ENCODE measurements around the gene MEGF6.

Gene MEGF6

GRCh38 chr1:3552751-3553150 lies 58.6 kb downstream of the MEGF6 start:
- H3K4me1 ChIP-seq (ENCODE audit: insufficient read depth, low read length): peaks cover 4% of the 10 kb centered on the region; the same call in 1 of the 2 replicates
- H3K36me3 ChIP-seq (ENCODE audit: insufficient read depth, low read length): no peaks in the 10 kb centered on the region
- no peaks in the 10 kb centered on the region for H3K9me3 ChIP-seq (ENCODE audit: control insufficient read depth, insufficient read depth, low read length)
- no peak overlapping the region for H3K9ac ChIP-seq (ENCODE audit: low read depth, low read length)

- H3K9ac ChIP-seq (ENCODE audit: low read depth, low read length): no peak overlapping the region
- no peaks in the 10 kb centered on the region for H3K9me3 ChIP-seq (ENCODE audit: control insufficient read depth, insufficient read depth, low read length)
- H3K4me1 ChIP-seq (ENCODE audit: insufficient read depth, low read length): peaks cover 6% of the 10 kb centered on the region; the same call in 1 of the 2 replicates
- H3K36me3 ChIP-seq (ENCODE audit: insufficient read depth, low read length): no peaks in the 10 kb centered on the region
These were observed 59.1 kb downstream of the MEGF6 start for GRCh38 chr1:3552176-3552575.

- Histone ChIP-seq H3K36me3 (ENCODE audit: insufficient read depth, low read length) (no peaks in the 10 kb centered on the region), H3K4me1 (ENCODE audit: insufficient read depth, low read length) (peaks cover 6% of the 10 kb centered on the region; the same call in 1 of the 2 replicates), H3K9me3 (ENCODE audit: control insufficient read depth, insufficient read depth, low read length) (no peaks in the 10 kb centered on the region), H3K9ac (ENCODE audit: low read depth, low read length) (no peak overlapping the region)
These were observed 59.6 kb downstream of the MEGF6 start for GRCh38 chr1:3551711-3552110.

GRCh38 chr1:3551290-3551678 lies 60.0 kb downstream of the MEGF6 start:
- H3K9ac ChIP-seq (ENCODE audit: low read depth, low read length): no peak overlapping the region
- no peaks in the 10 kb centered on the region for H3K36me3 ChIP-seq (ENCODE audit: insufficient read depth, low read length)
- peaks cover 6% of the 10 kb centered on the region; the same call in 1 of the 2 replicates for H3K4me1 ChIP-seq (ENCODE audit: insufficient read depth, low read length)
- no peaks in the 10 kb centered on the region for H3K9me3 ChIP-seq (ENCODE audit: control insufficient read depth, insufficient read depth, low read length)

GRCh38 chr1:3550511-3551289 lies 60.6 kb downstream of the MEGF6 start:
- Histone ChIP-seq H3K36me3 (ENCODE audit: insufficient read depth, low read length) (no peaks in the 10 kb centered on the region), H3K9me3 (ENCODE audit: control insufficient read depth, insufficient read depth, low read length) (no peaks in the 10 kb centered on the region), H3K9ac (ENCODE audit: low read depth, low read length) (no peak overlapping the region), H3K4me1 (ENCODE audit: insufficient read depth, low read length) (peaks cover 6% of the 10 kb centered on the region; the same call in 1 of the 2 replicates)

- Histone ChIP-seq H3K36me3 (ENCODE audit: insufficient read depth, low read length) (no peaks in the 10 kb centered on the region), H3K4me1 (ENCODE audit: insufficient read depth, low read length) (peaks cover 6% of the 10 kb centered on the region; the same call in 1 of the 2 replicates), H3K9me3 (ENCODE audit: control insufficient read depth, insufficient read depth, low read length) (no peaks in the 10 kb centered on the region), H3K9ac (ENCODE audit: low read depth, low read length) (no peak overlapping the region)
These were observed 62.4 kb downstream of the MEGF6 start for GRCh38 chr1:3548895-3549294.

GRCh38 chr1:3548156-3548893 lies 63.0 kb downstream of the MEGF6 start:
- Histone ChIP-seq H3K36me3 (ENCODE audit: insufficient read depth, low read length) (no peaks in the 10 kb centered on the region), H3K9me3 (ENCODE audit: control insufficient read depth, insufficient read depth, low read length) (no peaks in the 10 kb centered on the region), H3K4me1 (ENCODE audit: insufficient read depth, low read length) (peaks cover 6% of the 10 kb centered on the region; the same call in 1 of the 2 replicates), H3K9ac (ENCODE audit: low read depth, low read length) (no peak overlapping the region)

GRCh38 chr1:3547055-3548005 lies 64.0 kb downstream of the MEGF6 start:
- Histone ChIP-seq H3K4me1 (ENCODE audit: insufficient read depth, low read length) (peaks cover 13% of the 10 kb centered on the region; the same call in 1 of the 2 replicates), H3K9ac (ENCODE audit: low read depth, low read length) (no peak overlapping the region), H3K9me3 (ENCODE audit: control insufficient read depth, insufficient read depth, low read length) (no peaks in the 10 kb centered on the region), H3K36me3 (ENCODE audit: insufficient read depth, low read length) (no peaks in the 10 kb centered on the region)

GRCh38 chr1:3546048-3546384 lies 65.3 kb downstream of the MEGF6 start:
- no peaks in the 10 kb centered on the region for H3K9me3 ChIP-seq (ENCODE audit: control insufficient read depth, insufficient read depth, low read length)
- peaks cover 13% of the 10 kb centered on the region; the same call in 1 of the 2 replicates for H3K4me1 ChIP-seq (ENCODE audit: insufficient read depth, low read length)
- no peak overlapping the region for H3K9ac ChIP-seq (ENCODE audit: low read depth, low read length)

GRCh38 chr1:3545363-3546047 lies 65.8 kb downstream of the MEGF6 start:
- no peak overlapping the region for H3K9ac ChIP-seq (ENCODE audit: low read depth, low read length)
- no peaks in the 10 kb centered on the region for H3K9me3 ChIP-seq (ENCODE audit: control insufficient read depth, insufficient read depth, low read length)
- peaks cover 13% of the 10 kb centered on the region; the same call in 1 of the 2 replicates for H3K4me1 ChIP-seq (ENCODE audit: insufficient read depth, low read length)
- H3K36me3 ChIP-seq (ENCODE audit: insufficient read depth, low read length): no peaks in the 10 kb centered on the region

More at GRCh38 chr1:3546048-3546384, 65.3 kb downstream of the MEGF6 start:
- no peaks in the 10 kb centered on the region for H3K36me3 ChIP-seq (ENCODE audit: insufficient read depth, low read length)

- H3K9me3 ChIP-seq (ENCODE audit: control insufficient read depth, insufficient read depth, low read length): no peaks in the 10 kb centered on the region
- no peaks in the 10 kb centered on the region for H3K36me3 ChIP-seq (ENCODE audit: insufficient read depth, low read length)
- peaks cover 13% of the 10 kb centered on the region; the same call in 1 of the 2 replicates for H3K4me1 ChIP-seq (ENCODE audit: insufficient read depth, low read length)
- H3K9ac ChIP-seq (ENCODE audit: low read depth, low read length): no peak overlapping the region
These were observed 67.0 kb downstream of the MEGF6 start for GRCh38 chr1:3544040-3544977.

- H3K9me3 ChIP-seq (ENCODE audit: control insufficient read depth, insufficient read depth, low read length): no peaks in the 10 kb centered on the region
- peaks cover 13% of the 10 kb centered on the region; the same call in 1 of the 2 replicates for H3K4me1 ChIP-seq (ENCODE audit: insufficient read depth, low read length)
- no peak overlapping the region for H3K9ac ChIP-seq (ENCODE audit: low read depth, low read length)
- H3K36me3 ChIP-seq (ENCODE audit: insufficient read depth, low read length): no peaks in the 10 kb centered on the region
These were observed 68.0 kb downstream of the MEGF6 start for GRCh38 chr1:3543076-3544039.
